ENCODE results near the gene NEU2.
A peak's percentile ranks its signal among the peaks of the same experiment; 100 is the strongest.
"Not testable (repeated sequence)": the region's sequence is repeated elsewhere in the genome, so short reads cannot be mapped to it uniquely, and the experiment has no call there.

Gene NEU2

GRCh38 chr2:233035426-233036161, 3.1 kb downstream of the NEU2 start:
- no peak for DNase-seq (ENCODE audit: low spot score)

- no peak for DNase-seq (ENCODE audit: low spot score)
These were observed 3.8 kb downstream of the NEU2 start for GRCh38 chr2:233036162-233036838.

GRCh38 chr2:233037078-233037477, 4.6 kb downstream of the NEU2 start:
- no peak for DNase-seq (ENCODE audit: low spot score)

- DNase-seq (ENCODE audit: low spot score) = no peak
These were observed 6.9 kb downstream of the NEU2 start for GRCh38 chr2:233039212-233039845.

GRCh38 chr2:233039846-233040530, 7.5 kb downstream of the NEU2 start:
- DNase-seq (ENCODE audit: low spot score) = no peak

GRCh38 chr2:233040571-233040970, 8.1 kb downstream of the NEU2 start:
- no peak for DNase-seq (ENCODE audit: low spot score)

- DNase-seq (ENCODE audit: low spot score) = no peak
These were observed 9.4 kb downstream of the NEU2 start for GRCh38 chr2:233041722-233042323.

- DNase-seq (ENCODE audit: low spot score) = no peak
These were observed 10.1 kb downstream of the NEU2 start for GRCh38 chr2:233042549-233042948.

GRCh38 chr2:233044974-233045605, 12.6 kb downstream of the NEU2 start:
- no peak for DNase-seq (ENCODE audit: low spot score)

GRCh38 chr2:233047206-233047605, 14.7 kb downstream of the NEU2 start:
- DNase-seq (ENCODE audit: low spot score) = no peak

- DNase-seq (ENCODE audit: low spot score) = no peak
These were observed 15.2 kb downstream of the NEU2 start for GRCh38 chr2:233047667-233048066.

GRCh38 chr2:233048569-233049193, 16.2 kb downstream of the NEU2 start:
- DNase-seq (ENCODE audit: low spot score) = no peak

GRCh38 chr2:233049194-233049761, 16.8 kb downstream of the NEU2 start:
- no peak for DNase-seq (ENCODE audit: low spot score)

- DNase-seq (ENCODE audit: low spot score) = peak; percentile 3
These were observed 19.0 kb downstream of the NEU2 start for GRCh38 chr2:233051241-233052149.

- not testable (repeated sequence) for DNase-seq (ENCODE audit: low spot score)
These were observed 20.0 kb downstream of the NEU2 start for GRCh38 chr2:233052517-233052916.

GRCh38 chr2:233053928-233054784, 21.7 kb downstream of the NEU2 start:
- DNase-seq (ENCODE audit: low spot score) = peak; percentile 26

- no peak for DNase-seq (ENCODE audit: low spot score)
These were observed 22.9 kb downstream of the NEU2 start for GRCh38 chr2:233055362-233055761.

- DNase-seq (ENCODE audit: low spot score) = no peak
These were observed 24.6 kb downstream of the NEU2 start for GRCh38 chr2:233056961-233057605.
